Body of pancreas (tissue), 4 donors: Measurements from ENCODE around the gene PAQR8.

Source experiments
- CTCF ChIP-seq, 7 experiments: fragments of 450-650 bp in 4 of 7; fragments of 200-600 bp in 3 of 7; sonication (generic) in 3 of 7; IDR thresholded peaks; one replicate each; pipeline ENCODE4 v1.5.1; 2016 to 2019; ENCODE audit warnings: antibody characterized with exemption in 7 of 7
- POLR2A ChIP-seq, 3 donors: fragments of 450-650 bp; IDR thresholded peaks; one replicate each; pipeline ENCODE4 v1.6.1; 2016; ENCODE audit warnings: antibody characterized with exemption in 3 of 3, mild to moderate bottlenecking in 2 of 3

GRCh38 chr6:52347818-52348217, 14.1 kb upstream of the PAQR8 start:
- TF ChIP-seq POLR2A (IDR thresholded peaks at IDR 0.05) (no peak), CTCF (IDR thresholded peaks at IDR 0.05) (no peak)
